GM18498 (cell line): ENCODE measurements around the gene TEX44.

ENCODE experiments used
- ATAC-seq: cut with Tn5 transposase; IDR thresholded peaks from one replicate; pipeline ENCODE4 v1.9.1; 2021; ENCODE audit warnings: mild to moderate bottlenecking, moderate library complexity; ENCODE audit not compliant: unreplicated experiment

Gene TEX44

GRCh38 chr2:231632559-231633142 is 40.0 kb downstream of the TEX44 start:
- ATAC-seq = no peak

DNA sequence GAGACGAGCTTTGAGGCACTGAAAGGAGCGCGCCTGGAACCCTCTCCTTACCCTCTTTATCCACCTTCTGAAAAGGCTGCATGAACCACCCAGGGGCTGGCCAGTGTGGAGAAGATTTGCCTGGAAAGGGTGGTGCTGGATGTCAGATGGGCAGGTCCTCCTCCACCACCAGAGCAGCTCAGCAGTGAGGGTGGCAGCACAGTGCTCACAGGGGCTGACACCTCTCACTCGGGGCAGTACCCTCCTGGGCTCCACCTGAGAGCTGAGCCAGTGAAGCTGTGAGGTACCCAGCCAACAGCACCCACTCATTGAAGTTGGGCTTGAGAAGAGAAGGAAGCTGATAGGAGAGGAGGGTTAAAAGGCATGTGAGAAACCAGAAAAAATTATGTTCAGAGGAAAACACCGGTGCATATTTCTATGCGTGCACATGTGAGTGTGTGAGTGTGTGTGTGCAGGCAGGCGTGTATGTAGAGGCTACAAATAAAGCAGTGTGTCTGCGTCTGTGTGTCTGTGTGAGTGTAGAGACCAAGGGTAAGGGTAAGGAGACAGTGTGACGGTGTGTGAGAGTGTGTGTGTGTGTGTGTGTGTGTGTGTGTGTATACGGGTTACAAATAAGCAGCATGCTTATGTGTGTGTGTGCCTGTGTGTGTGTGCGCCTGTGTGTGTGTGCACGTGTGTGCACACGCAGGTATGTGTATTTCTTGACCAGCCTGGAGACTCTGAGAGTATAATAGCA is 40.7 kb downstream of the TEX44 start:
- no peak for ATAC-seq

GRCh38 chr2:231634412-231634811 is 41.7 kb downstream of the TEX44 start:
- no peak for ATAC-seq

GRCh38 chr2:231634951-231635875 is 42.5 kb downstream of the TEX44 start:
- no peak for ATAC-seq

DNA sequence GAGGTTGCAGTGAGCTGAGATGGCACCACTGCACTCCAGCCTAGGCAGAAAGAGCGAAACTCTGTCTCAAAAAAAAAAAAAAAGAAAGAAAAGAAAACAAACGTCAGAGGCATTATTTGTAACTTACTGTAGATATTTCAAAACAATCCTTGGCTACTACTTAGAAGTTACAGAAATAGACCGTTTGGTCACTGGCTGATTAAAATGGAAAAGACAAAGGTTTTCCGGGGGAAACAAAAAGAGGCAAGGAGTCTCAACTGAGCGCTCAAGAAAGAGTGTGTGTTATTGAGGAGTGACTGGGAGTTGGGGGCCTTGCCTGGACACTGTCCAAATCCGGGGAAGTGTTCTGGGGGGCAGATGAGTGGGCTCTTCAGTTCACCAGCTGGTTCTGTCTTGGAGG is 47.6 kb downstream of the TEX44 start:
- no peak for ATAC-seq

DNA sequence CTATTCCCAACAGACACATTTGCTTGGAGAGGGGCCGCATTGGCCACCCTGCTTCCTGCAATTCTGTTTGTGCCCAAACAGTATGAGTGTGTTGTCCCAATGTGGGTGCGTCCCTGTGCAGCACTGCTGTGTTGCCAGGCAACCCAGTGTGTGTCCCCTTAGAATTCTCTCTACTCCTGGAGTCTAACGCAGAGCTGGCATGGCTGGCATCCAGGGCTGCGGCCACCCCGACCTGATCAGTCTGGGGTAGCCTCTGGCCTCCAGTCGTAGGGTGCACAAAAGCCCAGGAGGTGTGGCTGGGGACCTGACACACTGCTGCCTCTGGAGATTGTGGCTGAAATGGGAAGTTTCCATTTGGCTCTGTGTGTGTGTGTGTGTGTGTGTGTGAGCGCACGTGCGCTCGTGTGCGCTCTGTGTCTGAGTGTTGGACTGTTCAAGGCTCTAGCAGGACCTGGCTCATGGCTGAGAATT is 48.0 kb downstream of the TEX44 start:
- ATAC-seq = no peak

GRCh38 chr2:231642631-231643494 is 50.2 kb downstream of the TEX44 start:
- ATAC-seq = peak; percentile 64

- ATAC-seq = no peak
Measured at GRCh38 chr2:231643495-231643888, 50.8 kb downstream of the TEX44 start.
